GM19438 (cell line): ENCODE results near the gene STX10.
"Not testable (repeated sequence)": the region's sequence is repeated elsewhere in the genome, so short reads cannot be mapped to it uniquely, and the experiment has no call there.

Experiments used
- ATAC-seq: cut with Tn5 transposase; IDR thresholded peaks from one replicate; pipeline ENCODE4 v1.9.1; 2021; ENCODE audit warnings: low read depth; ENCODE audit not compliant: unreplicated experiment

STX10 gene, protein sequence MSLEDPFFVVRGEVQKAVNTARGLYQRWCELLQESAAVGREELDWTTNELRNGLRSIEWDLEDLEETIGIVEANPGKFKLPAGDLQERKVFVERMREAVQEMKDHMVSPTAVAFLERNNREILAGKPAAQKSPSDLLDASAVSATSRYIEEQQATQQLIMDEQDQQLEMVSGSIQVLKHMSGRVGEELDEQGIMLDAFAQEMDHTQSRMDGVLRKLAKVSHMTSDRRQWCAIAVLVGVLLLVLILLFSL

GRCh38 chr19:13150187-13150930 is at the start of gene STX10, which contains the start of gene IER2:
Gene STX10, minus strand, starts transcription at chr19:13150375. Its CDS starts 202 bp downstream, at chr19:13150173.
Gene IER2, plus strand, starts transcription at chr19:13150411. Its CDS starts 2,776 bp downstream, at chr19:13153187.
- ATAC-seq = no peak

- ATAC-seq = no peak
These were observed 48.5 kb upstream of the STX10 start for GRCh38 chr19:13198634-13199033.

DNA sequence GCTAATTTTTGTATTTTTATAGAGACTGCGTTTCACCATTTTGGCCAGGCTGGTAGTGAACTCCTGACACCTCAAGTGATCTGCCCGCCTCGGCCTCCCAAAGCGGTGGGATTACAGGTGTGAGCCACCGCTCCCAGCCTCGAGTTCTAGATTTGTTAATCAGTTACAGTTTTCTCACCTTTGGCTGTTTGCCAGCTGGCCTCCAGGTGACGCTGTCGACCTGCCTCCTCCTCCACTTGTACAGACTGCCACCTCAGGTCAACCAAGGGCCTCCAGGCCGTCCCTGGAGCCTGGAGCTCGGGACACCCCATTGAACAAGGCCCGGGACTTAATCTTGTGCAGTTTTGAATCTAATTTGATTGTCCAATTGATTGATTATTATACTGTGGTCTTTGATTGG is 45.5 kb upstream of the STX10 start:
- no peak for ATAC-seq

- ATAC-seq = no peak
These were observed 40.8 kb upstream of the STX10 start for GRCh38 chr19:13190781-13191540.

- ATAC-seq = no peak
These were observed 39.4 kb upstream of the STX10 start for GRCh38 chr19:13189600-13189999.

DNA sequence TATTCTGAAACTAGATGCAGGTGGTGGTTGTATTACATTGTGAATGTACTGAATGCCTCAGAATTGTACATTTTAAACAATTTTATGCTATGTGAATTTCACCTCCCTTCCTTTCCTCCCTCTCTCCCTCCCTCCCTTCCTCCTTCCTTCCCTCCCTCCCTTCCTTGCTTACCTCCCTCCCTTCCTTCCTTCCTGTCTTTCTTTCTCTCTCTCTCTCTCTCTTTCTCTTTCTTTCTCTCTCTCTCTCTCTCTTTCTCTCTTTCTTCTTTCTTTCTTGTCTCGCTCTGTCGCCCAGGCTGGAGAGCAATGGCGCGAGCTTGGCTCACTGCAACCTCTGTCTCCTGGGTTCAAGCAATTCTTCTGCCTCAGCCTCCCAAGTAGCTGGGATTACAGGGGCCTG is 37.2 kb upstream of the STX10 start:
- ATAC-seq = no peak

DNA sequence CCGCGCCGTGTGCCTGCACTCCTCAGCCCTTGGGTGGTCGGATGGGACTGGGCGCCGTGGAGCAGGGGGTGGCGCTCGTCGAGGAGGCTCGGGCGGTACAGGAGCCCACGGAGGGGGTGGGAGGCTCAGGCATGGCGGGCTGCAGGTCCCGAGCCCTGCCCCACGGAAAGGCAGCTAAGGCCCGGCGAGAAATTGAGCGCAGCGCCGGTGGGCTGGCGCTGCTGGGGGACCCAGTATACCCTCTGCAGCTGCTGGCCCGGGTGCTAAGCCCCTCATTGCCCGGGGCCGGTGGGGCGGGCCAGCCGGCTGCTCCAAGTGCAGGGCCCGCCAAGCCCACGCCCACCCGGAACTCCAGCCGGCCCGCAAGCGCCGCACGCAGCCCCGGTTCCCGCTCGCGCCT is 36.5 kb upstream of the STX10 start:
- ATAC-seq = not testable (repeated sequence)

GRCh38 chr19:13185763-13186657 is 35.8 kb upstream of the STX10 start:
- not testable (repeated sequence) for ATAC-seq

DNA sequence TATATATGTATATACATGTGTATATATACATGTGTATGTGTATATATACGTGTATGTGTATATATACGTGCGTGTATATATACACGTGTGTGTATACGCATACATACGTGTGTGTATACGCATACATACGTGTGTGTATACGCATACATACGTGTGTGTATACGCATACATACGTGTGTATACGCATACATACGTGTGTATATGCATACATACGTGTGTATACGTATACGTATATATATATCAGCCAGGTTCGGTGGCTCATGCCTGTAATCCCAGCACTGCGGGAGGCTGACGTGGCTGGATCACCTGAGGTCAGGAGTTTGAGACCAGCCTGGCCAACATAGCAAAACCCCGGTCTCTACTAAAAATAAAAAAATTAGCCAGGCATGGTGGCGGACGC is 34.8 kb upstream of the STX10 start:
- not testable (repeated sequence) for ATAC-seq

DNA sequence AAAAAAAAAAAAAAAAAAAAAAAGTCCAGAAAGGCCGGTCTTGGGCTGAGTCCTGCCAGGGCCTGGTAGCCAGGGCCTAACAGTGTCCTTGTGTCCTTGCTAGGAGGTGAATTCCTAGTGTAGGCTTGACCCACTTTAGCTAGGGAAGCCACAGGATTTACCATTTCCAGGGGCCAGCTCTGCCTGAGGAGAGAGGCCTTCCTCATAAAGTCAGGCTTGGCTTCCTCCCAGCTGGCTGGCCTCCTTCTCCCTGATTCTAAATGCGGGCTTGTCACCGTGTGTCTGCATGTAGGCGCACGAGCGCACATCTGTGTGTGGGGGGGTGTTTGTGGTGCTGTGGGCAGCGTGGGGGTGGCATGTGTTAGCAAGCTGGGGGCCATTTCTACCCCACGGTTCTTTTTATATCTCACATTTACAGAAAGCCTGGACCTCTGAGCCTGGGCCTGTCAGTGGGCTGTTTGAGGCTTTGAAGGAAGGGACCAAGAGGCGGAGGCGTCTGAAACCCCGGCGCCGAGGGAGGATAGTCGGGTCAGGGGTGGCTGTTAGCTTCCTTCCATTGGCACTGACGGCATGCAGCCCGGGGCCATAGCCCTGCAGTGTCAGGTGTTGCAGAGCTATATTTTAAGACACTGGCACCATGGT is 31.7 kb upstream of the STX10 start:
- ATAC-seq = no peak

DNA sequence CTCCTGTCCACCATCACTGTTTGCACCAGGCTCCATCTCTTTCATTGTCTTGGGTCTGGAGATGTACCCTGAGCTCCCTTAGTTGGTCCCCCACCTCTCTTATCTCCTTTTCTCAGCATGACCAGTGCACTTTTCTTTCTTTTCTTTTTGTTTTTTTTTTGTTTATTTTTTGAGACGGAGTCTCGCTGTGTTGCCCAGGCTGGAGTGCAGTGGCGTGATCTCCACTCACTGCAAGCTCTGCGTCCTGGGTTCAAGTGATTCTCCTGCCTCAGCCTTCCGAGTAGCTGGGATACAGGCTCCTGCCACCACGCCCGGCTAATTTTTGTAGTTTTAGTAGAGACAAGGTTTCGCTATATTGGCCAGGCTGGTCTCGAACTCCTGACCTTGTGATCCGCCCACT is 28.1 kb upstream of the STX10 start:
- ATAC-seq = not testable (repeated sequence)

- ATAC-seq = not testable (repeated sequence)
These were observed 27.4 kb upstream of the STX10 start for GRCh38 chr19:13177584-13177983.

- no peak for ATAC-seq
These were observed 26.2 kb upstream of the STX10 start for GRCh38 chr19:13176345-13176744.

DNA sequence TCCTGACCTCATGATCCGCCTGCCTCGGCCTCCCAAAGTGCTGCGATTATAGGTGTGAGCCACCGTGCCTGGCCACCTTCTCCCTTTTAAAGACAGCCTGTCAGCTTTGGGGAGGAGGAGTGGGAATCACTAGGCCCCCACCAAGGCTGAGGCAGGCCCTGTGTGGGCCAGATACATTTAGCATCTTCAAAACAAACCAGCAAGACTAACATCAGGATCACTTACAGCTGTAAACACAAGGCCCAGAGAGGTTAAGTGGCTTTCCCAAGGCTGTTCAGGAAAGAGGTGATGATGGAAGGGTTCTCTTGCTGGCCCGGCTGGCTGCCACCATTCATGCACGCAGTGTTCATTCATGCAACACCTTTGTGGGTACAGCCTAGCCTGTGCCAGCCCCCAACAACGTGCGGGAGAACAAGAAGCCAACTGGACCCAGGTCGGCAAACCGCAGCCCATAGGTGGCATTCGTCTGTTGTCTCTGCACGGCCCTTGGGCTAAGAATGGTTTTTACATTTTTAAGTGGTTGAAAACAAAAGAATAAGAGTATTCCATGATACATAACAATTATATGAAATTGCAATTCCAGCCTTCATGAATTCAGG is 23.1 kb upstream of the STX10 start:
- ATAC-seq = no peak

DNA sequence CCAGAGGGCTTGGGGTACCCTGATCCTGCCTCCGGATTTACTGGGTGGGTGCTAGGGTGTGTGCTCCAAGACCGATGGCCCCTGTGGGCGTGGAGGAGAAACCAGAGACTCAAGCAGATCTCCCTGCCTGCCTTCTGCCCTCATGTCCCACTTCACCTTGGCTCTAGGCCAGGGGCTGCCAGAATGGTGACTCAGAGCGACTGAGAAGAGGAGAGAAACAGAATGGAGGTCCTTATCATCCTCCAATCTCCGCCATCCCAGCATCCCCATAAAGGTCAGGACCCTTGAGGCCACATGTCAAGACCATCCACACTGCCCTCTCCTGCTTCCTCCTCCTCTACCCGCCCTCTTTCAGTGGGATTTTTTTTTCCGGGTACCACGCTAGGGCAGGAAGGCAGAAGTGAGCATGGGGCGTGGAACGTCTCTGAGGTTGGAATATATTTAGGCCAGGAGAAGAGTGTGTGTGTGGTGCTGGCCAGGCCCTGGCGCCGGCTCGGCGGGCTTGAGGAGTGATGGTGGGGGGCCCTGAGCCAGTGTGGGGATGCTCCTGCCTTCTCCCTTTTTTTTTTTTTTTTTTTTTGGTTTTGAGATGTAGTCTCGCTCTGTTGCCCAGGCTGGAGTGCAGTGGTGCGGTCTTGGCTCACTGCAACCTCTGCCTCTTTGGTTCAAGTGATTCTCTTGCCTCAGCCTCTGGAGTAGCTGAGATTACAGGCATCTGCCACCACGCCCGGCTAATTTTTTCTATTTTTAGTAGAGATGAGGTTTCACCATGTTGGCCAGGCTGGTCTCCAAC is 22.4 kb upstream of the STX10 start:
- ATAC-seq = no peak

DNA sequence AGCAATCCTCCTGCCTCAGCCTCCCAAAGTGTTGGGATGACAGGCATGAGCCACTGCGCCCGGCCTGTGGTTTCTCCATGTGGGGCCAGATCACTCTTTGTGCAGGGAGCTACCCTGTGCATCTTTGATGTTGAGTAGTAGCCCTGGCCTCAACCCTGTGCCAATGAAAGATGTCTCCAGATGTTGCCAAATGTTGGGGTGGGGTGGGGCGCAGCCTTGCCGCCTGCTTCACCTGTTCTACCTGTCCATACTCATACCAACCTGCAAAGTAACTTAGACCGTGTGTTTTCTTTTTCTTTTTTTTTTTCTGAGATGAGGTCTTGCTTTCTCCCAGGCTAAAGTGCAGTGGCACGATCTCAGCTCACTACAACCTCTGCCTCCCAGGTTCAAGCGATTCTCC is 21.0 kb upstream of the STX10 start:
- no peak for ATAC-seq

GRCh38 chr19:13169769-13170168 is 19.6 kb upstream of the STX10 start:
- ATAC-seq = no peak

- ATAC-seq = not testable (repeated sequence)
These were observed 16.0 kb upstream of the STX10 start for GRCh38 chr19:13166151-13166550.
